Testis (tissue), 3 donors: ENCODE data around the gene LDAH. TPM values are rescaled to one million over a fixed set of nuclear protein-coding genes. Genes with fewer than 3 reads are reported as not detected.

ENCODE experiments used
- DNase-seq: peaks from one replicate; pipeline ENCODE4 v3.0.0-alpha.2; 2019
- H3K27ac ChIP-seq, 2 donors: fragments of 200-600 bp; sonication (generic); one replicate each; pipeline ENCODE4 v1.5.1; 2019
- H3K27me3 ChIP-seq: fragments of 200-600 bp; sonication (generic); one replicate; pipeline ENCODE4 v1.5.1; 2019
- H3K36me3 ChIP-seq: fragments of 200-600 bp; sonication (generic); one replicate; pipeline ENCODE4 v1.5.1; 2017; ENCODE audit warnings: low read depth; ENCODE audit errors: missing control alignments
- H3K4me1 ChIP-seq: fragments of 200-600 bp; sonication (generic); one replicate; pipeline ENCODE4 v1.5.1; 2019
- H3K4me3 ChIP-seq, 2 donors: fragments of 200-600 bp; sonication (generic); one replicate each; pipeline ENCODE4 v1.5.1; 2017 to 2019
- H3K9me3 ChIP-seq: fragments of 200-600 bp; sonication (generic); one replicate; pipeline ENCODE4 v1.5.1; 2017
- CTCF ChIP-seq, 3 experiments: fragments of 450-650 bp in 2 of 3; fragments of 200-600 bp in 1 of 3; sonication (generic) in 1 of 3; IDR thresholded peaks; one replicate each; pipeline ENCODE4 v1.5.1; 2016 to 2019; ENCODE audit warnings: antibody characterized with exemption in 3 of 3, mild to moderate bottlenecking in 2 of 3, moderate library complexity in 1 of 3
- POLR2A ChIP-seq: fragments of 450-650 bp; IDR thresholded peaks from one replicate; pipeline ENCODE4 v1.6.1; 2017; ENCODE audit warnings: antibody characterized with exemption, mild to moderate bottlenecking, moderate library complexity
- WGBS, 2 donors: methylation state at CpG; one replicate each; pipeline ENCODE4 v1.1.5; 2018; 5-methylcytosine and 5-hydroxymethylcytosine counted together
- intact Hi-C: fragments of 100-400 bp; cut with DNase I; formaldehyde crosslinking; loops from one replicate; pipeline ENCODE4 v1.15.1; 2023; ENCODE audit warnings: low total_unique reads
- polyA plus RNA-seq: library from polyadenylated mRNA; stranded (reverse); fragments of 350-450 nt; fragmentation: Illumina TruSeq; extraction: RNeasy Lipid Tissue Mini Kit (QIAGEN cat#74804); gene quantifications from one replicate; pipeline ENCODE4 v1.2.3, GENCODE V29; 2014; ENCODE audit warnings: low read depth, low replicate concordance; ENCODE audit not compliant: insufficient read depth
- total RNA-seq, 2 donors: library from RNA; depleted of rRNA; stranded (reverse); fragments of >200 nt; gene quantifications; one replicate each; pipeline ENCODE4 v1.2.3, GENCODE V29; 2016

Gene LDAH
- total and polyA plus RNA-seq, 3 donors from 2014 or later, result 9.3 to 19.4 (median 12.7) TPM

- Histone ChIP-seq H3K9me3 (no peaks in the 10 kb centered on the region), H3K4me1 (peaks cover 6% of the 10 kb centered on the region), H3K4me3 (no peak overlapping the region), H3K36me3 (no peaks in the 10 kb centered on the region), H3K27ac (no peak overlapping the region), H3K27me3 (peaks cover 8% of the 10 kb centered on the region)
- whole genome bisulfite sequencing, 2 donors, result 15% methylated on average over 13 of the region's 13 CpGs
- DNase-seq, result no peak
- no peak for TF ChIP-seq CTCF (IDR thresholded peaks at IDR 0.05)
- intact Hi-C loops, result no loop called here
Observed at GRCh38 chr2:20671736-20672080, 151.2 kb downstream of the LDAH start.

GRCh38 chr2:20671036-20671735 is 151.7 kb downstream of the LDAH start:
- H3K27ac ChIP-seq, result no peak overlapping the region
- H3K4me1 ChIP-seq, result peaks cover 11% of the 10 kb centered on the region
- peaks cover 8% of the 10 kb centered on the region for H3K27me3 ChIP-seq
- no peak for DNase-seq
- intact Hi-C loops, result no loop called here
- no peaks in the 10 kb centered on the region for H3K36me3 ChIP-seq
- no peaks in the 10 kb centered on the region for H3K9me3 ChIP-seq
- H3K4me3 ChIP-seq, result no peak overlapping the region
- no peak for TF ChIP-seq CTCF (IDR thresholded peaks at IDR 0.05)
- no peak for TF ChIP-seq POLR2A
- 7 to 26% methylated on average over 7 to 44 of the region's 60 CpGs for WGBS, 2 donors

- no peak overlapping the region for H3K4me3 ChIP-seq
- H3K4me1 ChIP-seq, result peaks cover 18% of the 10 kb centered on the region
- peaks cover 8% of the 10 kb centered on the region for H3K27me3 ChIP-seq
- no peaks in the 10 kb centered on the region for H3K9me3 ChIP-seq
- no peak overlapping the region for H3K27ac ChIP-seq
- intact Hi-C loops, result no loop called here
- no peaks in the 10 kb centered on the region for H3K36me3 ChIP-seq
- DNase-seq, result no peak
- 9% methylated on average over 62 of the region's 83 CpGs; no CpG with 5 or more reads in 1 of the 2 donors for WGBS, 2 donors
- TF ChIP-seq CTCF (IDR thresholded peaks at IDR 0.05), result no peak
- no peak for TF ChIP-seq POLR2A
Observed at GRCh38 chr2:20670315-20671035, 152.4 kb downstream of the LDAH start.

GRCh38 chr2:20669562-20670314 is 153.2 kb downstream of the LDAH start:
- no peak for TF ChIP-seq POLR2A
- no peak for TF ChIP-seq CTCF (IDR thresholded peaks at IDR 0.05)
- 33 to 43% methylated on average over 24 to 45 of the region's 45 CpGs for WGBS, 2 donors
- no peak overlapping the region for H3K27ac ChIP-seq
- intact Hi-C loops, result no loop called here
- H3K4me3 ChIP-seq, result no peak overlapping the region
- no peaks in the 10 kb centered on the region for H3K36me3 ChIP-seq
- DNase-seq, result no peak
- H3K27me3 ChIP-seq, result peaks cover 8% of the 10 kb centered on the region
- no peaks in the 10 kb centered on the region for H3K9me3 ChIP-seq
- peaks cover 14% of the 10 kb centered on the region for H3K4me1 ChIP-seq
